HepG2 (cell line): ENCODE data around the gene SDHD. TPM values are rescaled to one million over a fixed set of nuclear protein-coding genes. Genes with fewer than 3 reads are reported as not detected.

Source experiments
- ARID4A ChIP-seq: sonication (generic); formaldehyde crosslinking; IDR thresholded peaks from 2 replicates; pipeline ENCODE4 v1.5.0; 2020; ENCODE audit warnings: mild to moderate bottlenecking, missing genetic modification reagents, borderline replicate concordance
- CBX5 ChIP-seq: sonication (generic); formaldehyde crosslinking; IDR thresholded peaks from 2 replicates; pipeline ENCODE4 v1.4.0; 2020; ENCODE audit warnings: missing genetic modification reagents, borderline replicate concordance
- GPBP1L1 ChIP-seq: sonication (generic); formaldehyde crosslinking; IDR thresholded peaks from 2 replicates; pipeline ENCODE4 v1.5.0; 2020; ENCODE audit warnings: mild to moderate bottlenecking, missing genetic modification reagents
- HNF4A ChIP-seq: sonication (generic); formaldehyde crosslinking; IDR thresholded peaks from 2 replicates; pipeline ENCODE4 v1.4.0; 2020; ENCODE audit warnings: missing genetic modification reagents
- HOXA7 ChIP-seq: sonication (generic); formaldehyde crosslinking; IDR thresholded peaks from 2 replicates; pipeline ENCODE4 v1.8.1; 2022; ENCODE audit warnings: mild to moderate bottlenecking, missing genetic modification reagents, moderate library complexity
- MXI1 ChIP-seq: IDR thresholded peaks from 3 replicates; pipeline ENCODE4 v1.6.1; 2012; ENCODE audit warnings: low read depth, low read length, inconsistent platforms, borderline replicate concordance
- PATZ1 ChIP-seq: sonication (generic); formaldehyde crosslinking; IDR thresholded peaks from 2 replicates; pipeline ENCODE4 v1.4.0; 2020; ENCODE audit warnings: missing genetic modification reagents
- ZBTB40 ChIP-seq, 2 experiments: fragments of 450-650 bp in 1 of 2; sonication (generic) in 1 of 2; formaldehyde crosslinking in 1 of 2; IDR thresholded peaks; 2 replicates each; pipeline versions ENCODE4 v1.6.1 to v1.8.0; 2016 to 2022; ENCODE audit warnings: antibody characterized with exemption in 1 of 2, mild to moderate bottlenecking in 1 of 2, missing genetic modification reagents in 1 of 2
- ZNF430 ChIP-seq: sonication (generic); formaldehyde crosslinking; IDR thresholded peaks from 2 replicates; pipeline ENCODE4 v1.9.0; 2021; ENCODE audit warnings: mild to moderate bottlenecking, missing genetic modification reagents
- ZNF841 ChIP-seq: sonication (generic); formaldehyde crosslinking; IDR thresholded peaks from 2 replicates; pipeline ENCODE4 v1.8.1; 2023; ENCODE audit warnings: missing genetic modification reagents, borderline replicate concordance
- polyA plus RNA-seq, 8 experiments: library from polyadenylated mRNA; depleted of rRNA in 3 of 8; stranded (reverse) in 7 of 8; unstranded in 1 of 8; fragments of >200 nt; fragmentation: Illumina TruSeq in 4 of 8; extraction: Trizol in 4 of 8; gene quantifications; 2 replicates each; pipeline versions ENCODE4 v1.2.1 to v1.2.3, GENCODE V29; 2011 to 2016; ENCODE audit warnings: low read depth in 4 of 8, missing spikeins in 1 of 8, mixed read lengths in 1 of 8; ENCODE audit not compliant: insufficient read depth in 1 of 8
- total RNA-seq, 5 experiments: library from RNA; depleted of rRNA; stranded (reverse); fragments of >200 nt; fragmentation: Illumina TruSeq; extraction: Trizol; gene quantifications; 2 replicates each; pipeline ENCODE4 v1.2.3, GENCODE V29; 2016; ENCODE audit warnings: low read depth in 1 of 5

Gene SDHD
- total and polyA plus RNA-seq, 2 of the 13 experiments (the other 11 are each of a cell fraction or from before 2014, with no cell fraction given), result 117 to 123 TPM

GRCh38 chr11:112073941-112074811, 12.5 kb upstream of the SDHD start, which contains the start of the genes NKAPD1 and PIH1D2 (continued):
- no peak for TF ChIP-seq GPBP1L1 (CRISPR knock-in tag)
- TF ChIP-seq ZNF430 (CRISPR knock-in tag), result peak; percentile 59; the same call in 1 of the 2 replicates
- TF ChIP-seq ZNF841, result 0 out of 2 replicates have a peak, but pooled peaks have one; percentile 59
- TF ChIP-seq PATZ1 (CRISPR knock-in tag), result peak; percentile 83
- TF ChIP-seq ZBTB40 (IDR thresholded peaks at IDR 0.05), result peak; percentile 98
- peak; percentile 72 for TF ChIP-seq ZBTB40 (CRISPR knock-in tag; IDR thresholded peaks at IDR 0.05)
- TF ChIP-seq ARID4A (CRISPR knock-in tag), result peak; percentile 92
- peak; percentile 55; the same call in 2 of the 3 replicates for TF ChIP-seq MXI1
- TF ChIP-seq CBX5 (CRISPR knock-in tag), result peak; percentile 66; the same call in 1 of the 2 replicates
- TF ChIP-seq HNF4A (CRISPR knock-in tag), result no peak
- no peak for TF ChIP-seq HOXA7
